Left cardiac atrium (tissue), 4 donors: ENCODE data around the gene LONRF3. TPM values are rescaled to one million over a fixed set of nuclear protein-coding genes. Genes with fewer than 3 reads are reported as not detected.
"Not testable (repeated sequence)": the region's sequence is repeated elsewhere in the genome, so short reads cannot be mapped to it uniquely, and the experiment has no call there.

ENCODE experiments used
- ATAC-seq, 2 donors: fragments of 200-7000 bp; cut with Tn5 transposase; one replicate each; pipeline ENCODE4 v1.9.1; 2020; ENCODE audit warnings: mild to moderate bottlenecking in 2 of 2, moderate library complexity in 2 of 2
- DNase-seq: peaks from one replicate; pipeline ENCODE4 v3.0.0-alpha.2; 2020
- intact Hi-C, 2 donors: fragments of 100-400 bp; cut with DNase I; formaldehyde crosslinking; loops; one replicate each; pipeline versions ENCODE4 v1.14.1 to v1.15.1; 2022 to 2023
- total RNA-seq, 2 donors: library from RNA; stranded (reverse); fragmentation: NEBNext Ultra II Directional; extraction: Animal tissue kit (Norgen Biotek cat#: 25700); gene quantifications; one replicate each; pipeline ENCODE4 v1.2.1, GENCODE V29; 2021
- donor health status: DM: no; HTN: yes; CAD: no.
- donor health status: DM: no; HTN: yes; CAD: no; lungs with severe emphysema.
- donor health status: DM: yes; HTN: yes; CAD: no.
- donor health status: Dilated cardiomyopathy.

The LONRF3 gene
- total RNA-seq, 2 donors from 2014 or later, result 3.9 to 5.5 TPM

DNA sequence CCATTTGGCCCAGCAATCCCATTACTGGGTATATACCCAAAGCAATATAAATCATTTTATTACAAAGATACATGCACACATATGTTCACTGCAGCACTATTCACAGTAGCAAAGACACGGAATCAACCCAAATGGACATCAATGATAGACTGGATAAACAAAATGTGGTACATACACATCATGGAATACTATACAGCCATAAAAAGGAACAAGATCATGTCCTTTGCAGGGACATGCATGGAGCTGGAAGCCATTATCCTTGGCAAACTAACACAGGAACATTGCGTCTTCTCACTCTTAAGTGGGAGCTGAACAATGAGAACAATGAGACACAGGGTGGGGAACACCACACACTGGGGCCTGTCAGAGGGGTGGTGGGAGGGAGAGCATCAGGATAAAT, 51.9 kb downstream of the LONRF3 start:
- intact Hi-C loops, DNase-seq, ATAC-seq: not testable (repeated sequence)

DNA sequence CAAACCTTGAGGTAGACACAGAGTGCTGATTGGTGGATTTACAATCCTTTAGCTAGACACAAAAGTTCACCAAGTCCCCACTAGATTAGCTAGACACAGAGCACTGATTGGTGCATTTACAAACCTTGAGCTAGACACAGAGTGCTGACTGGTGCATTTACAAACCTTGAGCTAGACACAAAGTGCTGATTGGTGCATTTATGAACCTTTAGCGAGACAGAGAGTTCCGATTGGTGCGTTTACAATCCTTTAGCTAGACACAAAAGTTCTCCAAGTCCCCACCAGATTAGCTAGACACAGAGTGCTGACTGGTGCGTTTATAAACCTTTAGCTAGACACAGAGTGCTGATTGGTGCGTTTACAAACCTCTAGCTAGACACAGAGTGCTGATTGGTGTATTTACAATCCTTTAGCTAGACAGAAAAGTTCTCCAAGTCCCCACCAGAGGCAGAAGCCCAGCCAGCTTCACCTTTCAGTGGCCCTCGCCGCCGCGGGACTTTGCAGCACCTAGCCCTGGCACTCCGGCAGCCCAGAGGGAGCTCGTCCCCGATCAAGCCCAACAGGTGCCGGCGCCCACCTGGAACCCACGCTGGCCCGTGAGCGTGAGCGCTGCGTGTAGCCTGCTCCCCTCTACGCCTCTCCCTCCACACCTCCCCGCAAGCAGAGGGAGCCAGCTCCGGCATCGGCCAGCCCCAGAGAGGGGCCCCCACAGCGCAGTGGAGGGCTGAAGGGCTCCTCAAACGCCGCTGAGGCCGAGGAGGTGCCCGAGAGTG, 53.7 kb downstream of the LONRF3 start:
- DNase-seq, ATAC-seq, intact Hi-C loops: not testable (repeated sequence)

DNA sequence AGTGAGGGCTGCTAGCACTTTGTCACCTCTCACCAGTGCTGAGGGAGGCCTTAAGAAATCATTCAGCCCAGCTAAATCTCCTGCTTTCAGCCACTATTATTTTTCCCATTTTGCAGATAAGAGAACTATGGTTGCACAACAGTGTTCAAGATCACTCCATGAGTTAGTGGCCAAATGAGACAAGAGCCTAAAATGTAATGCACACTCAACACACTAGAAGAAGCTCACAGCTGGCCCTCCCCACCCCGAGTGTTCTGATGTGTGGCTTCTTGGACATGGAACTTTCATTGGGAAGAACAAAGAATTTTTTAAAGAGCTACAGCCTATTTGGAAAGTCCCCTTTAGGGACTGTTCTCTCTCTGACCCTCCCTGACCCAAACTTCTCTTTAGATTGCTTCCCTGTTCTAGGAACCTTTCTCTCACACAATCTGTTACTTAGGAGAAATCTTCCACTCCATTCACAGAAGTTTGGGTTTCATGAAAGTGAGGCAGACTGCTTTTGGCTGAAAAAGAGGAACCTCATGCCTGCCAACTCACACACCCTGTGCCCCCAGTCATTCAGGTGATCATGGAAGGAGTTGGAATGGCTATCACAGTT, 54.4 kb downstream of the LONRF3 start:
- no peak for DNase-seq
- ATAC-seq, result peak; percentile 44 to 53
- intact Hi-C loops, result no loop called here

DNA sequence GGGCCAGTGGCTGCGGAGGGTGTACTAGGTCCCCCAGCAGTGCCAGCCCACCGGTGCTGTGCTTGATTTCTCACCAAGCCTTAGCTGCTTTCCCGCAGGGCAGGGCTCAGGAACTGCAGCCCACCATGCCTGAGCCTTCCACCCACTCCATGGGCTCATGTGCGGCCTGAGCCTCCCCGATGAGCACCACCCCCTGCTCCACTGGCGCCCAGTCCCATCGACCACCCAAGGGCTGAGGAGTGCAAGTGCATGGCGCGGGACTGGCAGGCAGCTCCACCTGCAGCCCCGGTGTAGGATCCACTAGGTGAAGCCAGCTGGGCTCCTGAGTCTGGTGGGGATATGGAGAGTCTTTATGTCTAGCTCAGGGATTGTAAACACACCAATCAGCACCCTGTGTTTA, 55.2 kb downstream of the LONRF3 start:
- intact Hi-C loops, ATAC-seq, DNase-seq: not testable (repeated sequence)

DNA sequence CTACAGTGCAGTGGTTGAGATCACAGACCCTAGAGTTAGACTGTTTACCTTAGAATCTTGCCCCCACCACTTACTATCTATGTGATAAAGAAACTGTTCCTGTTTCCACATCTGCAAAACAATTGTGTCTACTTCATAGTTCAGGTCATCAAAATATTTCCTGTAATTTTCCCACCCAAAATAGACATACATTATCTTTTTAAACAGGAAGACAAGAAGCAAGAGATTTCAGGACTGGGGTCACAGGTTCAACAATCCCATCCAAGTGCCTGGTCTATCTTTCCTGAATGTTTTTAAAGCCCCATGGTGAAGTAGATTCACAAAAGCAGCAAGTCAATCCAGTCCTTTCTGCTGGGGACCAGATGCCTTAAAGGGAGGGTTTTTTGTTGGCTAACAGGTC, 56.6 kb downstream of the LONRF3 start:
- ATAC-seq (no peak), DNase-seq (no peak)
- intact Hi-C loops, result no loop called here

DNA sequence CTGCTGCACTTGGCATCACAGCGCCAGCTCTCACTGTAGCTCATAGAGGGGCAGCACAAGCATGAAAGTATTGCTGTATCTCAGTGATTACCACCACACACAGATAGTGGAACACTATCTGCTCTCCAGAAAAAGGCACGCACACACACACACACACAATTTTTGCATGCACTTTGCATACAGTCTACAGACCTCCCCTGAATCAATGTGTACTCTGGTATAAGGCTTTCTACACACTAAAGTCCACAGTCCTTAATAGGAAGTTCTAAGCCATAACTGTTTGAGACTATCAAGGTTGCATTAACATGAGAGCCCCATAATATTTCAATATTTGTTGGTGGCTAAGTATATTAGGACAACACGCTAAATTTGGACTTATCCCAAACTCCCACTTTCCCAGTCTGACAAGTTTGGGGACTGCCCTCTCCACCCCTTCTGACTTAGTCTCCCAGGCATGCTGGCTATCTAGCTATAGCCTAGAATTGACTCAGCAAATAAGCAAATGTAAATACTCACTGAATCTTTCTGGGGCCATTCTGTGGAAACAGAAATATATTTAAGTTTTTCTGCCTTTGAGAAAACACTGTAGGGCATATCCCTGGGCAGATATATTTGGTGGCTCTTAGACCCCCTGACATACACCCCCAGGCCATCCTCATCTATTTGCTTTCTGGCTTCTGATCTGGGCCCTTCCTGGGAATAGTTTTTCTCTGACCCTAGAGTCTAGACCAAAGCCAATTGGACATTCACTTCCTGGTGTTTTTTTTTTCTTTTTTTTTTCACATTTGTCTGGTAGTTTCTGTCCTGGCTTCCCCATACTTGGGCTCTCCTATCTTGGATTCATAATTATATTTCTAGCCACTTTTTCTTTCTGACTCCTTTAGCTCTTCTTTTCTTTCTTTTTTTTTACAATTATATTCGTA, 62.0 kb downstream of the LONRF3 start:
- no peak for ATAC-seq

DNA sequence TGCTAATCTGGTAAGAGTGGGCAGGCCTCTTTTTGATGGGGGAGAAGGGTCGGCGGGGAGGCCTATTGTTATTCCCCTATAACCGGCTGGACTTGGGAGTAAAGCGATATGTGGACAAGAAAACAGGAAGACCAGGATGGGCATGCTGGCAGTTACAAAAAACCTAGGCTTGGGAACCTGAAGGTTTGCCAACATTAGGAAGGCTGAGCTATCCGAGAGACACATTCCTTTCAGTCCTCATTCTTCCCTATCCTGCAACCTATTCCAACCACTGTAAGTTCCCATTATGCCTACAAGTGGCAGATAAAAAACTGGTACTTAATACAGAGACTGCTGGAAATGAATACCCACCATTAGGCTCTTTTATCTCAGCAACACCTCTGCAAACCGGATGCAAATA, 66.0 kb downstream of the LONRF3 start:
- DNase-seq (no peak), ATAC-seq (peak in 1 of 2 donors; percentile 21)
- intact Hi-C loops, result no loop called here

More for the DNA sequence above, 62.0 kb downstream of the LONRF3 start:
- intact Hi-C loops, result no loop called here
- no peak for DNase-seq

DNA sequence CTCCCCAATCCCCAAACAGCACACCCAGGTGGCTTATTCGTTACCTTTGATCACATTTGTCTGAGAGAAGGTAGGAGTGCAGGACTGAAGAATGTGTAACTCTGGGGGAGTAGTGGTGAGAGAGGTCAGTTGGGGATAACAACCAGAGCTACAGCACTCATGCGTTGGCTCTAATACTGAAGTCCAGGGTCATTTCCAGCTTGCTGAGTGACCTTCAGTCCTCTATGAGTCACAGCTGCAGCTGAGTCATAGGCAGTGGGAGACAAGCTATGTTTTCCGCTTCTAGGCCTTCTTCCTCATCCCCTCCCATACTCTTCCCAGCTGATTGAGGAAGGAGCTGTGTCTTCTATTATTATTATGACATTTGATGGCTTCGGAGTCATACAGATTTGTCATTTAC, 66.8 kb downstream of the LONRF3 start:
- intact Hi-C loops, result no loop called here
- ATAC-seq (peak; percentile 97 to 99), DNase-seq (peak; percentile 72)

DNA sequence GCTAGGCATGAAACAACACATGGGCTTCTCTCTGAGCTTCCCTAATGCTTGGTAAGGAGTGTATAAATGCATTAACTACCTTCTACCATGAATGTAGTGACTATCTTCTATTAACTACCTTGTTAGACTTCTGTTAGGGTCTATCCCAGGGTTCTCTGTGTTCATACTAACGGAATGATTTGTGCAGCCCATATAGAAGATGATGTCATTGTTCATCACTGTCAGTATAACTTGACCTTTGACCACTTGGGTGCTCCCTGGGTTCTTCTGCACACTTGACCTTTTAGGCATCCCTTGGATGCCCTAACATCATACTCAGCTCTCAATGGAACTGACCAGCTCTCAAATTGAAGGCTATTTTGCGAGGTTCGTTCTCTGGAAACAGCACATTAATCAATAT, 67.6 kb downstream of the LONRF3 start:
- DNase-seq (no peak), ATAC-seq (no peak)
- intact Hi-C loops, result no loop called here

DNA sequence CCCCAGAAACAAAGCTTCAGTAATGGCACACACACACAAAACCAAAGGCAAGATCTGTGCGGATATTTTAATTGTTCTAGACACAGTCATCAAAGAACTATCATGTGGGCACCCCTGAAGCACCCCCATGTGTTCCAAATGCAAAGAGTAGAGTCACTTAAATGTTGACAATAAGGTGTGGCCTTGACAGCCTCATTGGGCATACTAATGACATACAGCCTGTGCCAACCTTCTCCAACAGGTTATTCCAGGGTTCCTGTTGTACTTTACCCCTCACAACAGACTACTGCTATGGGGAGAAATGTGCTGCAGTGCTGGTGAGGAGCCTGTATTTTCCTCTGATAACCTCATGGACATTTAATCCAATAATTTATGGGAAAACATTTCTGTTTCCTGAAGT, 68.6 kb downstream of the LONRF3 start:
- DNase-seq (no peak), ATAC-seq (no peak)
- intact Hi-C loops, result no loop called here

DNA sequence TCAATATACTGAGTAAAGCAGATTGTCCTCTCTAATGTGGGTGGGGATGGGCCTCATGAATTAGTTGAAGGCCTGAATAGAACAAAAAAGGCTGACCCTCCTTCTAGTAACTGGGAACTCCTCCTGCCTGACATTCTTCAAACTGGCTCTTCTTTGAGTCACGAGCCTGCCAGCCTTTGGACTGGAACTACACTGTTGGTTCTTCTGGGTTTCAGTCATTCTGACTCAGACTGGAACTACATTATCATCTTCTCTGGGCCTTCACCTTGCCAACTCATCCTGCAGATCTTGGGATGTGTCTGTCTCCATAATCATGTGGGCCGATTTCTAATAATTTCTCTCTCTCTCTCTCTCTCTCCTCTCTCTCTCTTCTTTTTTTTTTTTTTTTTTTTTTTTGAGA, 71.5 kb downstream of the LONRF3 start:
- DNase-seq (no peak), ATAC-seq (no peak)
- intact Hi-C loops, result no loop called here

DNA sequence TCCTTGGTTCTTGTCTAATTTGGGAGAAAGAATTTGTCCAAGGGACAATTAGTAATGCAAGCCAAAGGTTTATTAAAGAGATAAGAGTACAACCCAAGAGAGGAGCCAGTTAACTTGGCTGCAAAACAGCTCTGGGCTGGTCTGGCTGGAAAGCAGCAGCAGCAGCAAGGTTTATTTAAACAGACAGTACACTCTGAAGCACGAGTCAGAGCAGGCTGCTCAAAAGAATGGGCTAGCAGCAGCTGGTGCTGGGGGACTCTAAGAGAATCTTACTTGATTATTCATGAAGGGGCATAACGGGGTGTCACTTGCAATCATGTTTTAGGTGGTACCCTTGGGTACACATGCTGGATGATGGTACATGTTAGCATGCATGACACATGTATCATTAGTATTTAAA, 81.3 kb downstream of the LONRF3 start:
- DNase-seq (no peak), ATAC-seq (peak; percentile 59 to 90)
- intact Hi-C loops, result no loop called here

DNA sequence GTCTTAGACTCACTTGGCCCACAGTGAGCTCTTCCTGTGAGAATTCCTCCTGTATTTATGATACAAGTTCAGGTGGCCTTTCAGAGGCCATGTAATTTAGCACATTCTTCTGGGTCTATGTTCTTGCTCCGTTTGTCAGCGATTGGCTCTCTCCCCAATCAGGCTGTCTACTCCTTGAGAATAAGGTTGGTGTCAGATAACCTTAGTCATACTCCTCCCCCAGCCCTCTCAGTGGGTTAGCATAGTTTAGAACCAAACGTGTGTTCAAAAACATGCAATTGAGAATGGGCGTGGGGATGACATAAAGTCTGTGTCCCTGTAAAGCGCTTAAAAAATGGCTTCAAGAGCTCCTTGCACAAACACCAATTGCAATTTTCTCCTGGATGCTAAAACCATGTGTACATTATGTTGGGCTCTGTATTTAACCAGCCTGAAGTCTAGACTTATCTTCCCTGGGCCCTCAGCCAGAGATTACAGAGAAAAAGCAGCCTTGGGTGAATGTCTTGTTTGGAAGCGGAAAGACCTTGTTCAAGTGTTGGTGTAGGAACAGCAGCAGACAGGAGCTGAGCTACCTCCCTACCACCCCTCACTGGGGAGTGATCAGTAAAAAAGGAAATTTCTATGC, 88.4 kb downstream of the LONRF3 start:
- DNase-seq, result no peak
- peak in 1 of 2 donors; percentile 62 for ATAC-seq
- intact Hi-C loops, result no loop called here

DNA sequence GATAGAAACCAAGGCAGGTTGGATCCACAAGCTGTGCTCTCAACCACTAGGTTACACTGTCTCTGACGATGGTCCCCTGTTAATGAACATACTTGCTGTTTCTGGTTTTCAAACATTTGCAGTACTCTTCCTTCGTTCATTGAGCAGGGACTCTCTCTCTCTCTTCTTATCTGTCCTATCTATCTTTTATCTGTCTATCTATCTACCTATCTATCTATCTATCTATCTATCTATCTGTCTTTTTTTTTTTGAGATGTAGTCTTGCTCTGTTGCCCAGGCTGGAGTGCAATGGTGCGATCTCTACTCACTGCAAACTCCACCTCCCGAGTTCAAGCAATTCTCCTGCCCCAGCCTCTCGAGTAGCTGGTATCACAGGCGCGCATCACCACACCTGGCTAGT, 89.0 kb downstream of the LONRF3 start:
- intact Hi-C loops, result no loop called here

DNA sequence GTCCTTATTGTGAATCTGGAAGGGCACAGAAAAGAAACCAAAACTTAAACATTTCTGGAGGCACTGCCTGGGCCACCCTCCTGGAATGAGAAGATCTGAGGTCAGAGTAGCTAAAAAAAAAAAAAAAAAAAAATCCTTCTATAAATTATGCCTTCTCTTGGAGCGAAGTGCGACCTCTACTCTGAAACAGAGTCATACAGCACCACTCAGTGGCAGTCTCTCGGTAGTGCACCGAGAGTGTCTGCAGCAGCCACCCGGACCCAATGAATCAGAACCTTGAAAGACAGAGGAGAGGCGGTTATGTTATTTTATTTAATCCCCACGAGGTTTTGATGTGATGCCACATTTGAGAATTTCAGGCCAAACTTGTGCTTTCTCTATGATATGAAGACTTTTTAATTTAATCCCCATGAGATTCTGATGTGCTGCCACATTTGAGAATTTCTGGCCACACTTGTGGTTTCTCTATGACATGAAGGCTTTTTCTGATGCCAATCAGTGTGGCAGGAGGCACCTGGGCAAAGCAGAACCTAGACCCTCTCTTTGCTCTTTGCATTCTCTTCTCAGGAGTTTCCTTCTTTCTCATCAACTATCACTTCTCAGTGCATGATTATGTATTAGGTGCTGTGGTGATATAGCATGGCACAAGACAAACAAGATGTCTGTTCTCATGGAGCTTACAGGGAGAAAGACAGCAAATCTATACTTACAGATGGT, 92.8 kb downstream of the LONRF3 start:
- intact Hi-C loops, result loop anchor here (2.0 to 5.0 kb wide), 4 partner anchors 60 to 220 kb away; no protein-coding TSS in a partner anchor
- peak; percentile 68 to 72 for ATAC-seq
- peak; percentile 62 for DNase-seq

More for the DNA sequence above, 89.0 kb downstream of the LONRF3 start:
- no peak for ATAC-seq
- DNase-seq, result no peak
